Activated naive CD8-positive, alpha-beta T cell treated with anti-CD3 and anti-CD28 coated beads for 36 hours (primary cell): Measurements from ENCODE around the gene METTL13. TPM values are rescaled to one million over a fixed set of nuclear protein-coding genes. Genes with fewer than 3 reads are reported as not detected.
A peak's percentile ranks its signal among the peaks of the same experiment; 100 is the strongest.

Experiments
- DNase-seq: peaks from one replicate; pipeline ENCODE4 v3.0.0; 2021
- H3K27ac Mint-ChIP-seq: one replicate; pipeline ENCODE4 v1.8.0; 2022; ENCODE audit warnings: mild to moderate bottlenecking, moderate library complexity, mixed read lengths
- H3K27me3 Mint-ChIP-seq: one replicate; pipeline ENCODE4 v1.8.0; 2022; ENCODE audit warnings: mild to moderate bottlenecking, mixed read lengths
- H3K36me3 Mint-ChIP-seq: one replicate; pipeline ENCODE4 v1.8.0; 2021; ENCODE audit warnings: mild to moderate bottlenecking, mixed read lengths
- H3K4me1 Mint-ChIP-seq: one replicate; pipeline ENCODE4 v1.8.0; 2021; ENCODE audit warnings: mixed read lengths
- H3K4me3 Mint-ChIP-seq: one replicate; pipeline ENCODE4 v1.8.0; 2022; ENCODE audit warnings: mild to moderate bottlenecking, moderate library complexity, mixed read lengths
- H3K9me3 Mint-ChIP-seq: one replicate; pipeline ENCODE4 v1.8.0; 2022; ENCODE audit warnings: mixed read lengths
- total RNA-seq, 2 experiments: library from RNA; stranded (reverse); gene quantifications; one replicate each; pipeline ENCODE4 v1.2.3, GENCODE V29; 2021

The METTL13 gene
- total RNA-seq, 2 experiments from 2014 or later: 59.3 to 60.0 TPM

GRCh38 chr1:171841050-171841910 lies 59.8 kb downstream of the METTL13 start, which contains the start of gene DNM3:
TSS of gene DNM3 (plus strand) at chr1:171841498. CDS start at chr1:171841657, 159 bp downstream.
- Mint-ChIP-seq H3K4me1 (peaks cover 11% of the 10 kb centered on the region), H3K36me3 (no peaks in the 10 kb centered on the region), H3K9me3 (no peaks in the 10 kb centered on the region), H3K4me3 (peak within 1 kb of the TSS; percentile 85), H3K27ac (no peak within 1 kb of the TSS), H3K27me3 (peaks cover 27% of the 10 kb centered on the region)
- peak; percentile 85 for DNase-seq

- Mint-ChIP-seq H3K4me3 (peak overlapping the region; percentile 84), H3K27me3 (peaks cover 27% of the 10 kb centered on the region), H3K4me1 (peaks cover 11% of the 10 kb centered on the region), H3K36me3 (no peaks in the 10 kb centered on the region), H3K9me3 (no peaks in the 10 kb centered on the region), H3K27ac (no peak overlapping the region)
- peak; percentile 6 for DNase-seq
These were observed 60.7 kb downstream of the METTL13 start for GRCh38 chr1:171841931-171842761.

GRCh38 chr1:171844381-171844780 lies 62.9 kb downstream of the METTL13 start:
- peaks cover 11% of the 10 kb centered on the region for H3K4me1 Mint-ChIP-seq
- no peaks in the 10 kb centered on the region for H3K36me3 Mint-ChIP-seq
- peaks cover 32% of the 10 kb centered on the region for H3K27me3 Mint-ChIP-seq
- DNase-seq: no peak
- H3K9me3 Mint-ChIP-seq: no peaks in the 10 kb centered on the region
- no peak overlapping the region for H3K27ac Mint-ChIP-seq
- H3K4me3 Mint-ChIP-seq: no peak overlapping the region

- Mint-ChIP-seq H3K27me3 (peaks cover 27% of the 10 kb centered on the region), H3K36me3 (no peaks in the 10 kb centered on the region), H3K9me3 (no peaks in the 10 kb centered on the region), H3K4me1 (peaks cover 7% of the 10 kb centered on the region), H3K27ac (no peak overlapping the region), H3K4me3 (no peak overlapping the region)
- DNase-seq: no peak
These were observed 64.5 kb downstream of the METTL13 start for GRCh38 chr1:171845998-171846397.

Other genes with a start within 250 kb of the METTL13 start
- gene MYOCOS, start 159.4 kb upstream of the METTL13 start, total RNA-seq: under 1 TPM in 1 of 2 experiments, not detected in 1; 0.14 TPM
- not detected for gene MYOC, start 129.0 kb upstream of the METTL13 start, total RNA-seq
- 1 to 10 TPM; 4.8 to 5.1 TPM for gene VAMP4, start 39.6 kb upstream of the METTL13 start, total RNA-seq
- under 1 TPM; 0.34 to 0.35 TPM for gene DNM3, start 59.8 kb downstream of the METTL13 start, total RNA-seq